A673 (cell line): ENCODE results near the gene PUM1. TPM values are rescaled to one million over a fixed set of nuclear protein-coding genes. Genes with fewer than 3 reads are reported as not detected.

Experiments used
- BruUV-seq: library from RNA; stranded (reverse); fragments of 400-500 nt; replicated peaks from 2 replicates; lab custom pipeline; 2021; lab: Mats Ljungman, UMichigan
- CTCF ChIA-PET: fragments of 300-600 bp; sonication (Branson Sonifier 250); formaldehyde crosslinking; loops from one replicate; lab custom pipeline; 2022; ENCODE audit warnings: antibody characterized with exemption; lab: Charles Lee
- POLR2A ChIA-PET: fragments of 300-600 bp; sonication (Branson Sonifier 250); formaldehyde crosslinking; loops from one replicate; lab custom pipeline; 2022; ENCODE audit warnings: antibody characterized with exemption; ENCODE audit not compliant: low non-redundant PET; lab: Charles Lee
- DNase-seq: peaks from one replicate; pipeline ENCODE4 v3.0.0-alpha.2; 2015; ENCODE audit warnings: low spot score
- H3K27ac ChIP-seq: fragments of 200-600 bp; sonication (generic); 2 replicates; pipeline ENCODE4 v1.5.1; 2016; ENCODE audit warnings: mixed run types, low read depth, mild to moderate bottlenecking, mixed read lengths, antibody characterized with exemption, low read length; ENCODE audit not compliant: poor library complexity, severe bottlenecking
- H3K27me3 ChIP-seq: fragments of 200-600 bp; sonication (generic); replicated peaks from 2 replicates; pipeline ENCODE4 v1.6.1; 2017; ENCODE audit warnings: mixed run types, low read depth, mild to moderate bottlenecking, mixed read lengths, antibody characterized with exemption, low read length; ENCODE audit not compliant: insufficient read depth, poor library complexity
- H3K36me3 ChIP-seq: fragments of 200-600 bp; sonication (generic); 2 replicates; pipeline ENCODE4 v1.6.1; 2016; ENCODE audit warnings: mixed run types, mild to moderate bottlenecking, mixed read lengths, antibody characterized with exemption, low read length; ENCODE audit not compliant: insufficient read depth, poor library complexity, severe bottlenecking
- H3K4me1 ChIP-seq: fragments of 200-600 bp; sonication (generic); 2 replicates; pipeline ENCODE4 v1.6.1; 2017; ENCODE audit warnings: mixed run types, mild to moderate bottlenecking, mixed read lengths, antibody characterized with exemption, low read length; ENCODE audit not compliant: insufficient read depth, poor library complexity, severe bottlenecking
- H3K4me3 ChIP-seq: fragments of 200-600 bp; sonication (generic); 2 replicates; pipeline ENCODE4 v1.5.1; 2016; ENCODE audit warnings: low read depth, mixed run types, mild to moderate bottlenecking, mixed read lengths, low read length; ENCODE audit not compliant: poor library complexity, severe bottlenecking
- H3K9me3 ChIP-seq: fragments of 200-600 bp; sonication (generic); 2 replicates; pipeline ENCODE4 v1.6.1; 2016; ENCODE audit warnings: mixed run types, low read depth, mild to moderate bottlenecking, mixed read lengths, antibody characterized with exemption, low read length; ENCODE audit not compliant: poor library complexity, severe bottlenecking
- CTCF ChIP-seq: fragments of 300-800, 200-600 bp; sonication (generic); conservative IDR thresholded peaks from 2 replicates; pipeline ENCODE4 v1.5.1; 2017; ENCODE audit warnings: low read depth, mild to moderate bottlenecking, antibody characterized with exemption, low read length, moderate library complexity, mixed read lengths
- EZH2 ChIP-seq: fragments of 200-600 bp; sonication (generic); IDR thresholded peaks from 2 replicates; pipeline ENCODE4 v1.6.1; 2017; ENCODE audit warnings: borderline replicate concordance, low read depth, mild to moderate bottlenecking, mixed read lengths, antibody characterized with exemption, low read length; ENCODE audit not compliant: poor library complexity, severe bottlenecking
- intact Hi-C: fragments of 100-400 bp; cut with micrococcal nuclease; formaldehyde crosslinking; loops from one replicate; pipeline ENCODE4 v1.10.0; 2022; ENCODE audit not compliant: unreplicated experiment
- total RNA-seq: library from RNA; stranded (reverse); gene quantifications from 2 replicates; pipeline ENCODE4 v1.2.3, GENCODE V29; 2021

PUM1 gene
- total RNA-seq, 1 experiment from 2014 or later = 138 TPM

- no peaks in the 10 kb centered on the region for H3K36me3 ChIP-seq
- BruUV-seq = no TSS peak
- intact Hi-C loops = no loop called here
- no peak overlapping the region for H3K4me3 ChIP-seq
- POLR2A ChIA-PET = interaction anchor here (0.6 kb wide), 1 partner anchor 39 kb away, joined by 3 read pairs; no protein-coding TSS in a partner anchor
- CTCF ChIA-PET = no interaction called here
- no peak overlapping the region for H3K27ac ChIP-seq
- DNase-seq = no peak
- no peaks in the 10 kb centered on the region for H3K27me3 ChIP-seq
- H3K4me1 ChIP-seq = peaks cover 3% of the 10 kb centered on the region
- TF ChIP-seq EZH2 (no peak), CTCF (no peak)
- H3K9me3 ChIP-seq = no peaks in the 10 kb centered on the region
Observed at GRCh38 chr1:30895382-30895943, 170.1 kb downstream of the PUM1 start.

GRCh38 chr1:30894508-30894973 lies 171.0 kb downstream of the PUM1 start:
- no TSS peak for BruUV-seq
- CTCF ChIA-PET = no interaction called here
- no peaks in the 10 kb centered on the region for H3K36me3 ChIP-seq
- peaks cover 3% of the 10 kb centered on the region for H3K4me1 ChIP-seq
- intact Hi-C loops = no loop called here
- H3K27ac ChIP-seq = no peak overlapping the region
- TF ChIP-seq EZH2 (no peak), CTCF (no peak)
- no peak for DNase-seq
- POLR2A ChIA-PET = no interaction called here
- no peak overlapping the region for H3K4me3 ChIP-seq
- H3K27me3 ChIP-seq = no peaks in the 10 kb centered on the region
- no peaks in the 10 kb centered on the region for H3K9me3 ChIP-seq

- DNase-seq = no peak
- Histone ChIP-seq H3K9me3 (no peaks in the 10 kb centered on the region), H3K27ac (no peak overlapping the region), H3K36me3 (no peaks in the 10 kb centered on the region), H3K27me3 (no peaks in the 10 kb centered on the region), H3K4me1 (peaks cover 3% of the 10 kb centered on the region), H3K4me3 (no peak overlapping the region)
- ChIA-PET CTCF (no interaction called here), POLR2A (no interaction called here)
- BruUV-seq = no TSS peak
- no peak for TF ChIP-seq CTCF
- no peak for TF ChIP-seq EZH2
- intact Hi-C loops = no loop called here
Observed at GRCh38 chr1:30893776-30894507, 171.6 kb downstream of the PUM1 start.
